H54 (cell line): ENCODE results near the gene SLFN12.
"Not testable (repeated sequence)": the region's sequence is repeated elsewhere in the genome, so short reads cannot be mapped to it uniquely, and the experiment has no call there.

Experiments
- DNase-seq: peaks from one replicate; pipeline ENCODE4 v3.0.0; 2011; ENCODE audit warnings: low spot score, mixed read lengths; ENCODE audit not compliant: insufficient read length
- FAIRE-seq: peaks from 3 replicates; lab custom pipeline; 2011; peaks lifted over from hg19 to GRCh38; lab: Jason Lieb, UNC
- POLR2A ChIP-seq: IDR thresholded peaks from 2 replicates; pipeline ENCODE4 v1.6.1; 2011; ENCODE audit warnings: low read depth, mild to moderate bottlenecking, low read length

Gene SLFN12

GRCh38 chr17:35433075-35433894 is 985 bp upstream of the SLFN12 start:
- peak; percentile 46 for TF ChIP-seq POLR2A
- peak; percentile 73 for DNase-seq
- peak; percentile 84 for FAIRE-seq

GRCh38 chr17:35429702-35430101 is 2.6 kb downstream of the SLFN12 start:
- DNase-seq = no peak
- no peak for TF ChIP-seq POLR2A
- FAIRE-seq = no peak

- no peak for TF ChIP-seq POLR2A
- no peak for FAIRE-seq
Observed at GRCh38 chr17:35428229-35428628, 4.1 kb downstream of the SLFN12 start.

GRCh38 chr17:35423761-35424160 is 8.5 kb downstream of the SLFN12 start:
- FAIRE-seq = peak; percentile 93
- TF ChIP-seq POLR2A = no peak
- DNase-seq = no peak

More at GRCh38 chr17:35428229-35428628, 4.1 kb downstream of the SLFN12 start:
- DNase-seq = no peak

- not testable (repeated sequence) for DNase-seq, FAIRE-seq
Observed at GRCh38 chr17:35421069-35421468, 11.2 kb downstream of the SLFN12 start.

- DNase-seq = no peak
- TF ChIP-seq POLR2A = no peak
- no peak for FAIRE-seq
Observed at GRCh38 chr17:35416659-35417058, 15.6 kb downstream of the SLFN12 start.

- not testable (repeated sequence) for FAIRE-seq, DNase-seq
Observed at GRCh38 chr17:35414707-35415106, 17.6 kb downstream of the SLFN12 start.

- no peak for TF ChIP-seq POLR2A
- DNase-seq (no peak), FAIRE-seq (no peak)
Observed at GRCh38 chr17:35414247-35414646, 18.1 kb downstream of the SLFN12 start.

GRCh38 chr17:35407531-35407930 is 24.8 kb downstream of the SLFN12 start:
- FAIRE-seq = no peak
- no peak for TF ChIP-seq POLR2A
- DNase-seq = no peak

- FAIRE-seq (no peak), DNase-seq (no peak)
- no peak for TF ChIP-seq POLR2A
Observed at GRCh38 chr17:35406568-35406967, 25.7 kb downstream of the SLFN12 start.

GRCh38 chr17:35404360-35404759 is 27.9 kb downstream of the SLFN12 start:
- FAIRE-seq (no peak), DNase-seq (no peak)
- TF ChIP-seq POLR2A = no peak

GRCh38 chr17:35393783-35394182 is 38.5 kb downstream of the SLFN12 start:
- not testable (repeated sequence) for DNase-seq, FAIRE-seq

GRCh38 chr17:35390663-35391062 is 41.6 kb downstream of the SLFN12 start:
- no peak for TF ChIP-seq POLR2A
- DNase-seq (no peak), FAIRE-seq (no peak)

- DNase-seq (no peak), FAIRE-seq (no peak)
- TF ChIP-seq POLR2A = no peak
Observed at GRCh38 chr17:35390156-35390555, 42.1 kb downstream of the SLFN12 start.

GRCh38 chr17:35387496-35387895 is 44.8 kb downstream of the SLFN12 start:
- FAIRE-seq = no peak
- no peak for DNase-seq

More at GRCh38 chr17:35387496-35387895, 44.8 kb downstream of the SLFN12 start:
- TF ChIP-seq POLR2A = no peak
